ENCODE data around the gene SPATA9. TPM values are rescaled to one million over a fixed set of nuclear protein-coding genes. Genes with fewer than 3 reads are reported as not detected.

Gene SPATA9
- total RNA-seq, 1 experiment from 2014 or later: not detected

DNA sequence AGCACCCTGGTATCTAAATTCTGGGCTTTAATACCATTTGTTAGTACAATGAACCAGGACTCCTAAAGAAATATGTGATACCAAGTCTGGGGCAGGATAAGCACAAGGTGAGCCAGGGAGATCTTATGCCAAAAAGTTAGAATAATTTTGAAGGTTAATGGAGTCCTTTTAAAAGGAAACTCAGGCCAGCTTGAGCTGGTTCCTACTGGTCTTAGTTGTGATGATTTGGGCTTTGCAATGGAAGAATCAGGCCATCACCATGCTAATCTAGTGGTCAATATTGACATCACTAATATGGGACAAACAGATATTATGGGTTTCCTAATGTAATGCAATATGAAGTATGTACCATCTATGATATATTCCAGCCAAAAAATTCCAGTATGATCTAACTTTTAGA, 7.5 kb upstream of the SPATA9 start:
- Histone ChIP-seq H3K4ac (ENCODE audit: low read depth, low read length) (no peak overlapping the region), H3K18ac (ENCODE audit: insufficient read length, low read depth, low read length) (no peak overlapping the region), H3K23me2 (ENCODE audit: insufficient read length, low read depth, low read length, poor library complexity, severe bottlenecking) (no peaks in the 10 kb centered on the region), H2AK5ac (ENCODE audit: insufficient read length, low read length) (no peak overlapping the region), H3K27me3 (ENCODE audit: insufficient read depth, low read length) (no peaks in the 10 kb centered on the region), H3K4me2 (ENCODE audit: insufficient read depth, insufficient read length, low read length) (no peak overlapping the region), H3K23ac (ENCODE audit: insufficient read length, low read depth, low read length) (no peak overlapping the region), H4K5ac (ENCODE audit: insufficient read length, low read depth, low read length) (no peak overlapping the region), H4K91ac (ENCODE audit: insufficient read length, low read depth, low read length) (no peak overlapping the region), H3K9me3 (ENCODE audit: control insufficient read depth, low read depth, low read length) (no peaks in the 10 kb centered on the region), H2AFZ (ENCODE audit: low read length) (no peak overlapping the region), H3K79me2 (ENCODE audit: insufficient read depth, low read length) (no peaks in the 10 kb centered on the region), H2BK20ac (ENCODE audit: low read depth, low read length, poor library complexity, severe bottlenecking) (no peak overlapping the region), H3K9ac (ENCODE audit: extremely low read depth, insufficient read length, low read length) (no peak overlapping the region), H3K79me1 (ENCODE audit: insufficient read depth, low read depth, low read length, poor library complexity, severe bottlenecking) (no peaks in the 10 kb centered on the region), H3T11ph (ENCODE audit: low read length) (no peak overlapping the region), H3K27ac (ENCODE audit: insufficient read length, low read depth, low read length) (no peak overlapping the region), H3K56ac (ENCODE audit: insufficient read length, low read depth, low read length) (no peak overlapping the region), H2BK5ac (ENCODE audit: insufficient read length, low read length) (no peak overlapping the region), H4K8ac (replicated peaks; ENCODE audit: insufficient read length, low read depth, low read length) (no peak overlapping the region), H3K14ac (ENCODE audit: insufficient read depth, low read length) (no peak overlapping the region), H2BK15ac (ENCODE audit: low read depth, low read length) (no peak overlapping the region), H2BK12ac (ENCODE audit: insufficient read length, low read depth, low read length) (no peak overlapping the region), H2BK120ac (ENCODE audit: low read depth, low read length, poor library complexity, severe bottlenecking) (no peak overlapping the region), H3K4me1 (ENCODE audit: insufficient read depth, low read length) (no peaks in the 10 kb centered on the region), H4K20me1 (ENCODE audit: control insufficient read depth, insufficient read depth, insufficient read length) (no peaks in the 10 kb centered on the region)
- no peak overlapping the region for H3K4me3 Mint-ChIP-seq
- H3K9me3 Mint-ChIP-seq: no peaks in the 10 kb centered on the region
- TF ChIP-seq, protein P1, sequence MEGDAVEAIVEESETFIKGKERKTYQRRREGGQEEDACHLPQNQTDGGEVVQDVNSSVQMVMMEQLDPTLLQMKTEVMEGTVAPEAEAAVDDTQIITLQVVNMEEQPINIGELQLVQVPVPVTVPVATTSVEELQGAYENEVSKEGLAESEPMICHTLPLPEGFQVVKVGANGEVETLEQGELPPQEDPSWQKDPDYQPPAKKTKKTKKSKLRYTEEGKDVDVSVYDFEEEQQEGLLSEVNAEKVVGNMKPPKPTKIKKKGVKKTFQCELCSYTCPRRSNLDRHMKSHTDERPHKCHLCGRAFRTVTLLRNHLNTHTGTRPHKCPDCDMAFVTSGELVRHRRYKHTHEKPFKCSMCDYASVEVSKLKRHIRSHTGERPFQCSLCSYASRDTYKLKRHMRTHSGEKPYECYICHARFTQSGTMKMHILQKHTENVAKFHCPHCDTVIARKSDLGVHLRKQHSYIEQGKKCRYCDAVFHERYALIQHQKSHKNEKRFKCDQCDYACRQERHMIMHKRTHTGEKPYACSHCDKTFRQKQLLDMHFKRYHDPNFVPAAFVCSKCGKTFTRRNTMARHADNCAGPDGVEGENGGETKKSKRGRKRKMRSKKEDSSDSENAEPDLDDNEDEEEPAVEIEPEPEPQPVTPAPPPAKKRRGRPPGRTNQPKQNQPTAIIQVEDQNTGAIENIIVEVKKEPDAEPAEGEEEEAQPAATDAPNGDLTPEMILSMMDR (conservative IDR thresholded peaks at IDR 0.05): no peak
- no peaks in the 10 kb centered on the region for H3K4me1 Mint-ChIP-seq
- DNase-seq: no peak
- H3K36me3 Mint-ChIP-seq (ENCODE audit: insufficient read depth in 1 of 3, low read depth in 3 of 3): no peaks in the 10 kb centered on the region; a peak in 1 of 7 replicates
- no peak overlapping the region for H3K27ac Mint-ChIP-seq
- no peaks in the 10 kb centered on the region for H3K27me3 Mint-ChIP-seq (ENCODE audit: low read depth)

All from H9 (cell line).